Thyroid gland (tissue), 4 donors: ENCODE measurements around the gene ERP29.

Source experiments
- CTCF ChIP-seq, 6 experiments: fragments of 200-600 bp in 3 of 6; fragments of 450-650 bp in 3 of 6; sonication (generic) in 3 of 6; IDR thresholded peaks; one replicate each; pipeline ENCODE4 v1.5.1; 2016 to 2019; ENCODE audit warnings: antibody characterized with exemption in 6 of 6, mild to moderate bottlenecking in 2 of 6, inconsistent platforms in 1 of 6, moderate library complexity in 1 of 6
- POLR2A ChIP-seq, 2 donors: fragments of 450-650 bp; IDR thresholded peaks; one replicate each; pipeline ENCODE4 v1.6.1; 2017; ENCODE audit warnings: antibody characterized with exemption in 2 of 2, mild to moderate bottlenecking in 2 of 2, moderate library complexity in 1 of 2

GRCh38 chr12:112032292-112032691 lies 19.1 kb downstream of the ERP29 start:
- TF ChIP-seq CTCF (IDR thresholded peaks at IDR 0.05), result no peak
- no peak for TF ChIP-seq POLR2A (IDR thresholded peaks at IDR 0.05)
